Measurements from ENCODE around the gene SUOX.
"Not testable (repeated sequence)": the region's sequence is repeated elsewhere in the genome, so short reads cannot be mapped to it uniquely, and the experiment has no call there.

SUOX gene

GRCh38 chr12:56028511-56029165, 31.6 kb downstream of the SUOX start:
- no peak for DNase-seq

GRCh38 chr12:56029166-56029519, 32.1 kb downstream of the SUOX start:
- DNase-seq: no peak

GRCh38 chr12:56029666-56030293, 32.7 kb downstream of the SUOX start:
- DNase-seq: no peak

- DNase-seq: no peak
Observed at GRCh38 chr12:56031987-56032386, 34.9 kb downstream of the SUOX start.

GRCh38 chr12:56034586-56035332, 37.7 kb downstream of the SUOX start:
- no peak for DNase-seq

- DNase-seq: no peak
Observed at GRCh38 chr12:56037161-56037560, 40.1 kb downstream of the SUOX start.

- no peak for DNase-seq
Observed at GRCh38 chr12:56038022-56038655, 41.1 kb downstream of the SUOX start.

- DNase-seq: no peak
Observed at GRCh38 chr12:56040151-56040550, 43.1 kb downstream of the SUOX start.

GRCh38 chr12:56040963-56041551, 44.0 kb downstream of the SUOX start:
- no peak for DNase-seq

GRCh38 chr12:56041552-56042429, 44.7 kb downstream of the SUOX start, which contains the start of gene RPS26:
TSS of gene RPS26 (plus strand) at chr12:56041918. CDS start at chr12:56042167, 249 bp downstream.
- DNase-seq: peak; percentile 85

- not testable (repeated sequence) for DNase-seq
Observed at GRCh38 chr12:56042430-56042813, 45.3 kb downstream of the SUOX start.

- DNase-seq: no peak
Observed at GRCh38 chr12:56042843-56043242, 45.8 kb downstream of the SUOX start.

- no peak for DNase-seq
Observed at GRCh38 chr12:56046027-56046780, 49.1 kb downstream of the SUOX start.

- no peak for DNase-seq
Observed at GRCh38 chr12:56053407-56053893, 56.4 kb downstream of the SUOX start.
